HG03521 (cell line): ENCODE results near the gene POFUT1.
A peak's percentile ranks its signal among the peaks of the same experiment; 100 is the strongest.

Experiments
- ATAC-seq: cut with Tn5 transposase; IDR thresholded peaks from one replicate; pipeline ENCODE4 v1.9.1; 2021; ENCODE audit warnings: mild to moderate bottlenecking, moderate library complexity; ENCODE audit not compliant: unreplicated experiment

The POFUT1 gene

GRCh38 chr20:32205843-32206759 is 1.6 kb upstream of the POFUT1 start:
- ATAC-seq = no peak

DNA sequence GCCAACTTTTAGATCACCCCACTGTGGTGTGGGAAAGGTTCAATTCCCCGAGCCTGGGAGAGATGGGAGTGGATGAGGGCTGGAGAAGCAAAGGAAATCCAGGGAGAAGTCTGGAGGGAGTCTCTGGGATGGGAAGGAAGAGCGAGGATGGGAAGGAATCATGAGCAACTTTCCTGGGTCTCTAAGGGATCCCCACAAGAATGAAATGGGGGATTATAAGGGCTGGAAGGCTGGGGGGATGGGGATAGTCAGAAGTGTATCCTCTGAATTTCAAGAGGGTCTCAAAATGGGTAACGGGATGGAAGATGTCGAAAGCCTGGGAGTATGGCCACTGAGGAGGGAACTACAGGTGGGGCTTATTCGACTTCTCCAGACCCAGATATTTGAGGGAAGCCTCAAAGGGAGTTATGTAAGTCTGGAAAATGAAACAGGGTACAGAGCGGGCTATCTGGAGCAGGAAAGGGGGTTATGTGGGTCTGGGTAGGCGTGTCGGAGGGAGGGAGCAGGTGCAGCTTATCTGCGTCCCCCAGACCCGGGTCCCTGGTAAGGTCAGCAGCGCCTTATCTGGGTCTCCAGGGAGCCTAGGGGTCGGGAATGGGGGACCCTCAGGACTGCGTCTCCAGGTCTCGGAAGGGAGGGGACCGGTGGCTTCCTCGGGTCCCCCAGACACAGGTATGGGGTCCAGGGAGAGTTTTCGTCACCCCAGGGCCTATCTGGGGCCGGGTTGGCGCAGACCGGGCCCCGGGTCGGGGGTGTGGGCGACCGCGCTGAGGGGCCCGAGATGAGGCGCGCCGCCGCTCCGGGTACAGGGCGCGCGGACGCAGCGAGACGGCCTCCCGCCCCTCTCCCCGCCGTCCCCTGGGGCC is 687 bp upstream of the POFUT1 start:
- peak; percentile 3 for ATAC-seq

GRCh38 chr20:32208499-32209154 is 947 bp downstream of the POFUT1 start:
- no peak for ATAC-seq

DNA sequence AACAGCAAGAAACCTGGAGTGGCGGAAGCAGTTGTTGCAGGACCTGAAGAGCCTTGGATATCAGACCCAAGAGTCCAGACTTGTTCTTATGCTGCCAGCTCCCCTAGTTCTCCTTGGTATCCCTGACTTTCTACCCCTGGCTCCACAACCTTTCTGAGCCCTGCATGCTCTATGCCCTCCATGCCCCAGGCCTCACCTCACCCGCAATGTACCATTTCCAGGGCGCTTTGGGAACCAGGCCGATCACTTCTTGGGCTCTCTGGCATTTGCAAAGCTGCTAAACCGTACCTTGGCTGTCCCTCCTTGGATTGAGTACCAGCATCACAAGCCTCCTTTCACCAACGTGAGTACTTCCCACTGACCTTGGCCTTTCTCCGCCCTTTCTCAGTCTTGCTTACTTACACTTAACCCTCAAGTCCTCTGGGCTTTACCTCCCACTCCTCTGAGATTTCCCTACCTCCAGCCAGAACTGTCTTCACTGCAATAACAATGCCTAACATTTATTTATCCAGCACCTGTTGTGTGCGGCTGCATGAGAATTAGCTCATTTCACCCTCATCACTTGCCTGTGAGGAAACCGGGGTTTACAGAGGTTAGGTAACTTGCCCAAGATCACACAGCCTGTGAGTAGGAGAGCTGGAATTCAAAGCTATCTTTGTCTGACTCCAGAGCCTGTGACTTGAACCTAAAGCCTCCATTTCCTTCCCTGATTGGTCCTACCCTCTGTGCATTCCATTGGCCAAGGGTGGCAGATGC is 2.3 kb downstream of the POFUT1 start:
- no peak for ATAC-seq

- ATAC-seq = no peak
Observed at GRCh38 chr20:32213870-32214269, 6.2 kb downstream of the POFUT1 start.

- ATAC-seq = no peak
Observed at GRCh38 chr20:32215147-32215546, 7.5 kb downstream of the POFUT1 start.

DNA sequence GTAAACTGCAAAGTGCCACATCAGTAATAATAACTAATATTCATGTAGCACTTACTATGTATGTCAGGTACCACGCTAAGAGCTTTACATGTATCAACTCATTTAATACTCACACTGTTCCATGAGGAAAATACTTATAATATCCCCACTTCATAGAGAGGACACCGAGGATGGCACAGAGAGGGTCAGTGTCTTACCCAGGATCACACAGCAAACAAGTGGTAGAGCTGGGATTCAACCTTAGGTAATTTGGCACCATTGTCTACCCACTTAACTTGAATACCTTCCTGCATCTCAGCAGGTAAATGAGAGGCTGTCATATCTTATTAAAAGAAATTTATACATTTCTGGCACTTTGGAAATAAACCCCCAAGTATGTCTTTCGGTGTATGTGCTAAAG is 8.0 kb downstream of the POFUT1 start:
- ATAC-seq = no peak

DNA sequence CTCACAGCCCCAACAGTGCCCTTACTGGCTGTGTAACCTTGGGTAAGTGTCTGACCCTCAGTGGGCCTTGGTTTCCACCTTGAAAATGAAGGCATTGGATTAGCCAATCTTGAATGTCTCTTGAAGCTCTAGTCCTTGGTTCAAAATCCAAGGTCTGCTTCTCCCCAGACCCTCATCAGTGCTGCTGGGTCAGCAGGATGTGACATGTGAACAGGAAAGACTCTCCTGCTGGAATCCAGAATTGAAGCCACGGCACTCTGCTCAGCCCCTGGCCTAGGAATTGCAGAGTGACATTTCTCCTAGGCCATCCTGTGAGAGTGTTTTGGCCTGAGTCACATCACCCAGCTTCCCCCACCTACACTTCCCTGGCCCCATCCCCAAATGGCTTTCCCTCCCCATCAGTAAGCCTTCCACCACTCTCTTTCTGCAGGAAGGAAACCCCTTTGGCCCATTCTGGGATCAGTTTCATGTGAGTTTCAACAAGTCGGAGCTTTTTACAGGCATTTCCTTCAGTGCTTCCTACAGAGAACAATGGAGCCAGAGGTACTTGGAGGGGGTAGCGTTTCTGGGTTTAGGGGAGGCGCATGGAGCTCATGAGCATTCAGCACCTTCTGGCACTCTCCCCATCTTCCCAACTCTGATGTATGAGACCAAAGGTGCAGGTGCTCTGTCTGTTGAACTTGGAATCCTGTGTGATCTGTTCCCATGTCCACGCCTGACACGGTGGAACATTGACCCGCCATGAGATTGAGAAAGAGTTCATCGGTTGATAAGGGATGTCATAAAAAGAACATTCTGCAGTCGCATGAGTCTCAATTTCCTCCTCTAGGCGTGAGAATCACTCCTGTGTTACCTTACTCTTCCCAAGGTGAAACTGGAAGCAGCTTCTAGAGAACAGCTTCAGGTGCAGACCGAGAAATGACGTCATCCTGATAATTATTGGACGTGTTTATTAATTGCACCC is 8.8 kb downstream of the POFUT1 start:
- no peak for ATAC-seq

GRCh38 chr20:32218156-32218900 is 10.6 kb downstream of the POFUT1 start:
- ATAC-seq = no peak

GRCh38 chr20:32224463-32224862 is 16.8 kb downstream of the POFUT1 start:
- no peak for ATAC-seq

- no peak for ATAC-seq
Observed at GRCh38 chr20:32226391-32226790, 18.7 kb downstream of the POFUT1 start.

GRCh38 chr20:32227306-32227705 is 19.6 kb downstream of the POFUT1 start:
- no peak for ATAC-seq

- ATAC-seq = no peak
Observed at GRCh38 chr20:32227744-32228688, 20.3 kb downstream of the POFUT1 start.

- no peak for ATAC-seq
Observed at GRCh38 chr20:32229251-32229747, 21.6 kb downstream of the POFUT1 start.

DNA sequence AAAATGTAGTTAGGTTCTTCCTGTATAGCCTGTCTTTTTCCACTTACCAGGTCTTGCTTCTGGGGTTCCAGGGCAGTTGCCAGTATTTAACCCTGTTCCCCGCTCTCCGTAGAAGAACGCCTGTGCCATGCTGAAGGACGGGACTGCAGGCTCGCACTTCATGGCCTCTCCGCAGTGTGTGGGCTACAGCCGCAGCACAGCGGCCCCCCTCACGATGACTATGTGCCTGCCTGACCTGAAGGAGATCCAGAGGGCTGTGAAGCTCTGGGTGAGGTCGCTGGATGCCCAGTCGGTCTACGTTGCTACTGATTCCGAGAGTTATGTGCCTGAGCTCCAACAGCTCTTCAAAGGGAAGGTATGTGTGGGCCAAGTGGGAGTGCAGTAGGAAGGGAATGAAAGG is 23.0 kb downstream of the POFUT1 start:
- ATAC-seq = no peak

GRCh38 chr20:32231245-32231644 is 23.6 kb downstream of the POFUT1 start:
- no peak for ATAC-seq

- no peak for ATAC-seq
Observed at GRCh38 chr20:32231847-32232246, 24.2 kb downstream of the POFUT1 start.
